Measurements from ENCODE around the gene BACE1-AS.

- TF ChIP-seq REST (IDR thresholded peaks at IDR 0.05; ENCODE audit: insufficient read depth in 1 of 2, low read depth in 2 of 2, low read length in 2 of 2): no peak
- TF ChIP-seq TAF1 (IDR thresholded peaks at IDR 0.05; ENCODE audit: borderline replicate concordance, insufficient read depth, low read length): no peak
- TF ChIP-seq SIN3A (IDR thresholded peaks at IDR 0.05; ENCODE audit: borderline replicate concordance, insufficient read depth, low read length): no peak
- TF ChIP-seq POLR2AphosphoS5 (IDR thresholded peaks at IDR 0.05; ENCODE audit: low read depth, low read length): no peak
These were observed 31.7 kb upstream of the BACE1-AS start for GRCh38 chr11:117259417-117259816.

All from PFSK-1 (cell line).